ENCODE measurements around the gene HSPBAP1. TPM values are rescaled to one million over a fixed set of nuclear protein-coding genes. Genes with fewer than 3 reads are reported as not detected.

The HSPBAP1 gene
- total and polyA plus RNA-seq, 9 of the 15 experiments (the other 6 are each of a cell fraction or from before 2014, with no cell fraction given) = 2.1 to 4.5 (median 3.4) TPM

GRCh38 chr3:122824465-122825381 is 31.1 kb upstream of the HSPBAP1 start:
- H3K79me2 ChIP-seq (ENCODE audit: control insufficient read depth, insufficient read depth, low read length) = no peaks in the 10 kb centered on the region
- DNase-seq (ENCODE audit: extremely low read depth in 1 of 4, low spot score in 3 of 4) (no peak), ATAC-seq (no peak), FAIRE-seq (no peak)
- no peak overlapping the region for H3K27ac ChIP-seq (ENCODE audit: extremely low read depth, low read depth, low read length)
- H3K36me3 ChIP-seq (ENCODE audit: control insufficient read depth, insufficient read depth, low read length) = no peaks in the 10 kb centered on the region
- in situ Hi-C loops (cut with MboI) = no loop called here
- BruUV-seq (replicated peaks) = no TSS peak
- H3K4me1 ChIP-seq (replicated peaks in 1 of 2; ENCODE audit: control insufficient read depth in 2 of 2, insufficient read depth in 2 of 2, low read length in 2 of 2) = no peaks in the 10 kb centered on the region; a peak in 1 of 5 replicates
- ChIA-PET CTCF (ENCODE audit: low intra/inter-chr PET ratio) (interaction anchor here (0.5 kb wide), 1 partner anchor 17 kb away, joined by 4 read pairs; no protein-coding TSS in a partner anchor), POLR2A (interaction anchor here (0.6 to 0.9 kb wide), 2 partner anchors 34 to 44 kb away, joined by 3 read pairs; no protein-coding TSS in a partner anchor)
- H3K9me1 ChIP-seq (ENCODE audit: control insufficient read depth, insufficient read depth, low read length) = no peaks in the 10 kb centered on the region
- intact Hi-C loops (cut with micrococcal nuclease) = no loop called here
- WGBS (ENCODE audit: insufficient coverage, low coverage, missing lambda C conversion rate) = 43% methylated on average over 5 of the region's 7 CpGs
- no peak overlapping the region for H2AFZ ChIP-seq (ENCODE audit: low read depth, low read length)
- no peak for TF ChIP-seq SRSF3 (IDR thresholded peaks at IDR 0.05; ENCODE audit: insufficient read depth, low read length)
- no peak for TF ChIP-seq ZNF76 (CRISPR knock-in tag; IDR thresholded peaks at IDR 0.05; ENCODE audit: borderline replicate concordance)
- TF ChIP-seq MLX (CRISPR knock-in tag; conservative IDR thresholded peaks at IDR 0.05) = no peak
- TF ChIP-seq GABPB2 (CRISPR knock-in tag; conservative IDR thresholded peaks at IDR 0.05) = no peak
- peak; percentile 84 for TF ChIP-seq ZNF512 (tag; IDR thresholded peaks at IDR 0.05)
- no peak overlapping the region for H3K4me3 ChIP-seq
- H4K20me1 ChIP-seq (replicated peaks; ENCODE audit: control insufficient read depth, insufficient read depth, low read length) = no peaks in the 10 kb centered on the region
- H3K9ac ChIP-seq (ENCODE audit: insufficient read depth in 1 of 2, low read depth in 2 of 2, low read length in 2 of 2) = no peak overlapping the region
- no peaks in the 10 kb centered on the region for H3K27me3 ChIP-seq (ENCODE audit: control insufficient read depth in 2 of 2, insufficient read depth in 2 of 2, low read length in 2 of 2)
- no peaks in the 10 kb centered on the region for H3K9me3 ChIP-seq (replicated peaks; ENCODE audit: control insufficient read depth, insufficient read depth, low read depth, low read length)
- H3K4me2 ChIP-seq (ENCODE audit: insufficient read depth, low read length) = no peak overlapping the region
